SK-N-SH treated with all-trans-retinoic acid at 6 μM for 48 hours (cell line): ENCODE data around the gene NCAPG2.

Experiments used
- ATAC-seq: fragments of 200-7000 bp; cut with Tn5 transposase; 3 replicates; pipeline ENCODE4 v1.9.1; 2020; ENCODE audit warnings: mild to moderate bottlenecking, moderate library complexity
- ARNTL ChIP-seq: fragments of 450-650 bp; formaldehyde crosslinking; IDR thresholded peaks from 2 replicates; pipeline ENCODE4 v1.5.0; 2020; ENCODE audit warnings: low read depth, mild to moderate bottlenecking, moderate library complexity, borderline replicate concordance
- BACH2 ChIP-seq: fragments of 250-450 bp; sonication (Bioruptor Pico); IDR thresholded peaks from 2 replicates; pipeline ENCODE4 v1.9.0; 2021; ENCODE audit warnings: mild to moderate bottlenecking, borderline replicate concordance
- CREB5 ChIP-seq: fragments of 250-450 bp; sonication (Bioruptor Pico); IDR thresholded peaks from 2 replicates; pipeline ENCODE4 v1.5.1; 2020; ENCODE audit warnings: low read depth, mild to moderate bottlenecking, moderate library complexity
- CSRNP3 ChIP-seq: fragments of 250-450 bp; sonication (Bioruptor Pico); IDR thresholded peaks from 2 replicates; pipeline ENCODE4 v1.5.1; 2021; ENCODE audit warnings: mild to moderate bottlenecking, moderate library complexity
- ESRRG ChIP-seq: fragments of 250-450 bp; sonication (Bioruptor Pico); IDR thresholded peaks from 2 replicates; pipeline ENCODE4 v1.6.1; 2021; ENCODE audit warnings: mild to moderate bottlenecking
- GLIS3 ChIP-seq: fragments of 250-450 bp; sonication (Bioruptor Pico); IDR thresholded peaks from 2 replicates; pipeline ENCODE4 v1.5.0; 2020; ENCODE audit warnings: mild to moderate bottlenecking, moderate library complexity
- ISL1 ChIP-seq: fragments of 250-450 bp; sonication (Bioruptor Pico); IDR thresholded peaks from 2 replicates; pipeline ENCODE4 v2.1.2; 2022; ENCODE audit warnings: mild to moderate bottlenecking, moderate library complexity
- OSR1 ChIP-seq: fragments of 250-450 bp; sonication (Bioruptor Pico); IDR thresholded peaks from 2 replicates; pipeline ENCODE4 v1.8.0; 2022; ENCODE audit warnings: moderate library complexity, mild to moderate bottlenecking, inconsistent platforms
- PATZ1 ChIP-seq: fragments of 250-450 bp; sonication (Bioruptor Pico); IDR thresholded peaks from 2 replicates; pipeline ENCODE4 v1.8.0; 2020; ENCODE audit warnings: mild to moderate bottlenecking, moderate library complexity, borderline replicate concordance
- POU6F1 ChIP-seq: fragments of 250-450 bp; sonication (Bioruptor Pico); IDR thresholded peaks from 2 replicates; pipeline ENCODE4 v1.8.0; 2021; ENCODE audit warnings: low read depth, mild to moderate bottlenecking, moderate library complexity, borderline replicate concordance
- PPARA ChIP-seq: fragments of 250-450 bp; sonication (Bioruptor Pico); IDR thresholded peaks from 2 replicates; pipeline ENCODE4 v1.5.0; 2020; ENCODE audit warnings: mild to moderate bottlenecking, borderline replicate concordance
- RARB ChIP-seq: fragments of 250-450 bp; sonication (Bioruptor Pico); IDR thresholded peaks from 2 replicates; pipeline ENCODE4 v1.8.0; 2021; ENCODE audit warnings: mild to moderate bottlenecking, moderate library complexity
- SNAI2 ChIP-seq: fragments of 250-450 bp; sonication (Bioruptor Pico); IDR thresholded peaks from 2 replicates; pipeline ENCODE4 v1.5.0; 2020; ENCODE audit warnings: mild to moderate bottlenecking, moderate library complexity
- TOX ChIP-seq: fragments of 250-450 bp; sonication (Bioruptor Pico); IDR thresholded peaks from 2 replicates; pipeline ENCODE4 v1.8.0; 2021; ENCODE audit warnings: mild to moderate bottlenecking, moderate library complexity, borderline replicate concordance
- TSHZ2 ChIP-seq: fragments of 250-450 bp; sonication (Bioruptor Pico); IDR thresholded peaks from 2 replicates; pipeline ENCODE4 v1.5.0; 2020; ENCODE audit warnings: mild to moderate bottlenecking, moderate library complexity
- ZC3H10 ChIP-seq: fragments of 250-450 bp; sonication (Bioruptor Pico); IDR thresholded peaks from 2 replicates; pipeline ENCODE4 v1.5.1; 2021; ENCODE audit warnings: mild to moderate bottlenecking, moderate library complexity
- ZFP3 ChIP-seq: fragments of 250-450 bp; sonication (Bioruptor Pico); IDR thresholded peaks from 2 replicates; pipeline ENCODE4 v1.5.0; 2020; ENCODE audit warnings: mild to moderate bottlenecking, moderate library complexity
- ZFP30 ChIP-seq: fragments of 450-650 bp; formaldehyde crosslinking; IDR thresholded peaks from 2 replicates; pipeline ENCODE4 v1.5.0; 2022; ENCODE audit warnings: mild to moderate bottlenecking, moderate library complexity
- ZNF565 ChIP-seq: fragments of 450-650 bp; formaldehyde crosslinking; conservative IDR thresholded peaks from 2 replicates; pipeline ENCODE4 v1.5.0; 2020; ENCODE audit warnings: low read depth, mild to moderate bottlenecking, moderate library complexity
- ZNF70 ChIP-seq: fragments of 450-650 bp; formaldehyde crosslinking; IDR thresholded peaks from 2 replicates; pipeline ENCODE4 v1.5.0; 2020; ENCODE audit warnings: mild to moderate bottlenecking, moderate library complexity
- ZNF8 ChIP-seq: fragments of 450-650 bp; formaldehyde crosslinking; IDR thresholded peaks from 2 replicates; pipeline ENCODE4 v1.5.0; 2020; ENCODE audit warnings: mild to moderate bottlenecking, moderate library complexity

Gene NCAPG2

GRCh38 chr7:158645842-158646241 is 58.8 kb downstream of the NCAPG2 start:
- no peak; the same call in 2 of the 3 replicates for ATAC-seq

GRCh38 chr7:158642149-158642548 is 62.5 kb downstream of the NCAPG2 start:
- ATAC-seq = no peak
- TF ChIP-seq ZNF70 (CRISPR knock-in tag) = no peak
- TF ChIP-seq BACH2 (CRISPR knock-in tag) = no peak
- TF ChIP-seq ARNTL (CRISPR knock-in tag) = no peak
- TF ChIP-seq ZNF8 (CRISPR knock-in tag) = no peak
- no peak for TF ChIP-seq ISL1 (CRISPR knock-in tag)
- no peak for TF ChIP-seq TSHZ2
- TF ChIP-seq CREB5 (CRISPR knock-in tag) = no peak
- TF ChIP-seq ZNF565 (CRISPR knock-in tag) = no peak
- TF ChIP-seq, all 23 proteins: peak for 0

More at GRCh38 chr7:158645842-158646241, 58.8 kb downstream of the NCAPG2 start:
- TF ChIP-seq PPARA (CRISPR knock-in tag) (no peak), GLIS3 (CRISPR knock-in tag) (no peak), SNAI2 (CRISPR knock-in tag) (no peak), CREB5 (CRISPR knock-in tag) (no peak), OSR1 (no peak), ZFP3 (no peak), ISL1 (CRISPR knock-in tag) (no peak), CSRNP3 (CRISPR knock-in tag) (no peak), ESRRG (no peak), BACH2 (CRISPR knock-in tag) (no peak), TOX (CRISPR knock-in tag) (no peak)
- TF ChIP-seq, all 23 proteins: peak for 0

GRCh38 chr7:158638001-158638400 is 66.6 kb downstream of the NCAPG2 start:
- TF ChIP-seq ZNF8 (CRISPR knock-in tag) = no peak
- TF ChIP-seq ZC3H10 (CRISPR knock-in tag) = no peak
- no peak for TF ChIP-seq ZFP3
- no peak for TF ChIP-seq ZNF565 (CRISPR knock-in tag)
- TF ChIP-seq RARB (CRISPR knock-in tag) = no peak
- no peak for TF ChIP-seq ZNF70 (CRISPR knock-in tag)
- ATAC-seq = no peak

GRCh38 chr7:158633055-158633956 is 71.3 kb downstream of the NCAPG2 start:
- ATAC-seq = peak; percentile 18
- TF ChIP-seq SNAI2 (CRISPR knock-in tag) (no peak), ZFP30 (CRISPR knock-in tag) (no peak), POU6F1 (CRISPR knock-in tag) (no peak), CSRNP3 (CRISPR knock-in tag) (no peak), ZC3H10 (CRISPR knock-in tag) (no peak), TOX (CRISPR knock-in tag) (no peak), CREB5 (CRISPR knock-in tag) (no peak), RARB (CRISPR knock-in tag) (no peak), PATZ1 (CRISPR knock-in tag) (no peak)
